Hepatocyte (in vitro differentiated cells): Measurements from ENCODE around the gene GALNTL6. TPM values are rescaled to one million over a fixed set of nuclear protein-coding genes. Genes with fewer than 3 reads are reported as not detected.

Experiments used
- DNase-seq: peaks from one replicate; pipeline ENCODE4 v3.0.0-alpha.2; 2016; ENCODE audit warnings: low spot score
- H2AFZ ChIP-seq: fragments of 200-600 bp; sonication (generic); 2 replicates; pipeline ENCODE4 v1.6.0; 2016; ENCODE audit warnings: antibody characterized with exemption, mild to moderate bottlenecking
- H3K27ac ChIP-seq: fragments of 200-600 bp; sonication (generic); 2 replicates; pipeline ENCODE4 v1.5.1; 2016; ENCODE audit warnings: mild to moderate bottlenecking
- H3K27me3 ChIP-seq: fragments of 200-600 bp; sonication (generic); 2 replicates; pipeline ENCODE4 v1.6.1; 2016
- H3K36me3 ChIP-seq: fragments of 200-600 bp; sonication (generic); replicated peaks from 2 replicates; pipeline ENCODE4 v1.5.1; 2016; ENCODE audit warnings: low read depth; ENCODE audit not compliant: insufficient read depth
- H3K4me1 ChIP-seq: fragments of 200-600 bp; sonication (generic); 2 replicates; pipeline ENCODE4 v1.5.1; 2016; ENCODE audit warnings: mild to moderate bottlenecking, moderate library complexity; ENCODE audit not compliant: insufficient read depth
- H3K4me2 ChIP-seq: fragments of 200-600 bp; sonication (generic); 2 replicates; pipeline ENCODE4 v1.6.0; 2016
- H3K4me3 ChIP-seq: fragments of 200-600 bp; sonication (generic); 2 replicates; pipeline ENCODE4 v1.5.1; 2016; ENCODE audit warnings: mild to moderate bottlenecking
- H3K79me2 ChIP-seq: fragments of 200-600 bp; sonication (generic); 2 replicates; pipeline ENCODE4 v1.6.0; 2017; ENCODE audit warnings: mild to moderate bottlenecking
- H3K9me2 ChIP-seq: fragments of 200-600 bp; sonication (generic); replicated peaks from 2 replicates; pipeline ENCODE4 v1.6.0; 2017; ENCODE audit warnings: mild to moderate bottlenecking; ENCODE audit not compliant: insufficient read depth
- H3K9me3 ChIP-seq: fragments of 200-600 bp; sonication (generic); 2 replicates; pipeline ENCODE4 v1.5.1; 2016; ENCODE audit warnings: low read depth, mild to moderate bottlenecking
- H4K20me1 ChIP-seq: fragments of 200-600 bp; sonication (generic); 2 replicates; pipeline ENCODE4 v1.6.0; 2016; ENCODE audit warnings: mild to moderate bottlenecking; ENCODE audit not compliant: insufficient read depth, poor library complexity, severe bottlenecking
- EZH2 ChIP-seq: fragments of 200-600 bp; sonication (generic); IDR thresholded peaks from 2 replicates; pipeline ENCODE4 v1.6.1; 2016; ENCODE audit warnings: antibody characterized with exemption, mild to moderate bottlenecking, borderline replicate concordance
- EZH2phosphoT487 ChIP-seq: fragments of 200-600 bp; sonication (generic); IDR thresholded peaks from one replicate; pipeline ENCODE4 v1.6.1; 2018; ENCODE audit warnings: antibody characterized with exemption, mild to moderate bottlenecking, low read depth, moderate library complexity; ENCODE audit not compliant: unreplicated experiment, severe bottlenecking
- WGBS: methylation state at CpG from one replicate; pipeline ENCODE4 v1.1.6; 2016; ENCODE audit warnings: low lambda C conversion rate; ENCODE audit errors: missing lambda C conversion rate; 5-methylcytosine and 5-hydroxymethylcytosine counted together
- polyA plus RNA-seq: library from polyadenylated mRNA; unstranded; fragments of >200 nt; fragmentation: Nextera tagmentation; extraction: Ambion mirVana; gene quantifications from 2 replicates; pipeline ENCODE4 v1.2.1, GENCODE V29; 2016
- total RNA-seq: library from RNA; depleted of rRNA; stranded (reverse); fragments of >200 nt; gene quantifications from 2 replicates; pipeline ENCODE4 v1.2.3, GENCODE V29; 2014
- TF ChIP-seq, protein P1 (sequence below): fragments of 200-600 bp; sonication (generic); IDR thresholded peaks from 2 replicates; pipeline ENCODE4 v1.5.1; 2016; ENCODE audit warnings: antibody characterized with exemption, mild to moderate bottlenecking; ENCODE audit not compliant: poor library complexity

Gene GALNTL6
- total and polyA plus RNA-seq, 2 experiments from 2014 or later, result 0.53 to 0.74 TPM

DNA sequence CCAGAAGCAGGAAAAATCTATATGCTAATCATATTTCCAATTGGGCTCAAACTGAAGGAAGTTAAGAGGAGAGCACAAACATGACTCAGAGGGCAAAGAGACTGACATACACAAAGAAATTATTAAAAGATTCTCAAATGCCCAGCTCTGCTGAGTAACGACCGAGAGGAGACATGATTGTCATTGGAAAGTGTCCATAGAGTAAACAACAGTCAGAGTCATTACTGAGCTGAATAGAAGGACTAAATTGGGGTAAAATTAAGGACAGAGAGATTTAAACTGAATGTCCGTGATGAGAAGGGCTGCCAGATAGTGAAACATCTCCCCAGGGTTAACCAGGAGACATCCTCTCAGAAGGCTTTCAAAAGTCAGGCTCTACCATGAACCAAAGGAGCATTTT is 1244.2 kb downstream of the GALNTL6 start:
- H3K9me3 ChIP-seq, result no peaks in the 10 kb centered on the region
- H4K20me1 ChIP-seq, result no peaks in the 10 kb centered on the region
- H3K79me2 ChIP-seq, result no peaks in the 10 kb centered on the region
- no peak overlapping the region for H2AFZ ChIP-seq
- no peak overlapping the region for H3K4me3 ChIP-seq
- H3K36me3 ChIP-seq, result no peaks in the 10 kb centered on the region
- DNase-seq, result no peak
- H3K9me2 ChIP-seq, result no peaks in the 10 kb centered on the region
- H3K27ac ChIP-seq, result no peak overlapping the region
- WGBS, result 51% methylated on average over 3 of the region's 3 CpGs
- no peaks in the 10 kb centered on the region for H3K27me3 ChIP-seq
- no peaks in the 10 kb centered on the region for H3K4me1 ChIP-seq
- TF ChIP-seq EZH2, result no peak
- TF ChIP-seq EZH2phosphoT487, result no peak
- TF ChIP-seq, protein P1, sequence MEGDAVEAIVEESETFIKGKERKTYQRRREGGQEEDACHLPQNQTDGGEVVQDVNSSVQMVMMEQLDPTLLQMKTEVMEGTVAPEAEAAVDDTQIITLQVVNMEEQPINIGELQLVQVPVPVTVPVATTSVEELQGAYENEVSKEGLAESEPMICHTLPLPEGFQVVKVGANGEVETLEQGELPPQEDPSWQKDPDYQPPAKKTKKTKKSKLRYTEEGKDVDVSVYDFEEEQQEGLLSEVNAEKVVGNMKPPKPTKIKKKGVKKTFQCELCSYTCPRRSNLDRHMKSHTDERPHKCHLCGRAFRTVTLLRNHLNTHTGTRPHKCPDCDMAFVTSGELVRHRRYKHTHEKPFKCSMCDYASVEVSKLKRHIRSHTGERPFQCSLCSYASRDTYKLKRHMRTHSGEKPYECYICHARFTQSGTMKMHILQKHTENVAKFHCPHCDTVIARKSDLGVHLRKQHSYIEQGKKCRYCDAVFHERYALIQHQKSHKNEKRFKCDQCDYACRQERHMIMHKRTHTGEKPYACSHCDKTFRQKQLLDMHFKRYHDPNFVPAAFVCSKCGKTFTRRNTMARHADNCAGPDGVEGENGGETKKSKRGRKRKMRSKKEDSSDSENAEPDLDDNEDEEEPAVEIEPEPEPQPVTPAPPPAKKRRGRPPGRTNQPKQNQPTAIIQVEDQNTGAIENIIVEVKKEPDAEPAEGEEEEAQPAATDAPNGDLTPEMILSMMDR, result no peak
- no peak overlapping the region for H3K4me2 ChIP-seq

DNA sequence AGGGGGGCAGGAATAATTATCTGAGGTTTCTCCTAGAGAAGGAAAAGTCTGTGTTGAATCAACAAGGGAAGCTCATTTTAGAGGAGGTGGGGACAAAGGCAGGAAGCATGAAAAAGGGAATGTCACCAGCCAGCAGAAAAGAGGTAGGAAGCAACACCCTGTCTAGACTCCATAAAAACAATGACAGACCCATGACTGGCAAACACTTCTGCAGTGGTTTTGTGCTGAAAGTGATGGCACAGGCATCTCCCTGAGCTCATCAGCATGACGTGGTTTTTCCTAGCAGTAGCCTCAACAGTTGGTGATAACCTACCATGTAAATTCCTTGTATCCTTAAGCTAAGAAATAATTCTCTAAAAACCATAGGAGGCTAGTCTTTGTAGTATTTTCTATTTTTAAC is 1244.7 kb downstream of the GALNTL6 start:
- no peak for DNase-seq
- no peaks in the 10 kb centered on the region for H3K27me3 ChIP-seq
- H2AFZ ChIP-seq, result no peak overlapping the region
- H3K9me3 ChIP-seq, result no peaks in the 10 kb centered on the region
- no peaks in the 10 kb centered on the region for H3K4me1 ChIP-seq
- no peak overlapping the region for H3K4me2 ChIP-seq
- TF ChIP-seq EZH2phosphoT487 (no peak), EZH2 (no peak)
- TF ChIP-seq, protein P1, result no peak
- no peaks in the 10 kb centered on the region for H4K20me1 ChIP-seq
- H3K4me3 ChIP-seq, result no peak overlapping the region
- no peak overlapping the region for H3K27ac ChIP-seq
- no peaks in the 10 kb centered on the region for H3K36me3 ChIP-seq
- H3K79me2 ChIP-seq, result no peaks in the 10 kb centered on the region
- no peaks in the 10 kb centered on the region for H3K9me2 ChIP-seq
- 76% methylated on average over 1 of the region's 1 CpG for WGBS

DNA sequence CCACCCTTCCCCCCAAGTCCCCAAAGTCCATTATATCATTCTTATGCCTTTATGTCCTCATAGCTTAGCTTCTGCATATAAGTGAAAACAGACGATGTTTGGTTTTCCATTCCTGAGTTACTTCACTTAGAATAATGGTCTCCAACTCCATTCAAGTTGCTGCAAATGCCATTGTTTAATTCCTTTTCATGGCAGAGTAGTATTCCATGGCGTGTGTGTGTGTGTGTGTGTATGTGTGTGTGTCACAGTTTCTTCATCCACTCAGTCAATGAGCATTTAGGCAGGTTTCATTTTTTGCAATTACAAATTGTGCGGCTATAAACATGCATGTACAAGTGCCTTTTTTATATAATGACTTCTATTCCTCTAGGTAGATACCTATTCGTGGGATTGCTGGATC is 1248.0 kb downstream of the GALNTL6 start:
- Histone ChIP-seq H2AFZ (no peak overlapping the region), H3K9me3 (no peaks in the 10 kb centered on the region), H3K4me3 (no peak overlapping the region), H4K20me1 (no peaks in the 10 kb centered on the region), H3K4me1 (no peaks in the 10 kb centered on the region), H3K27ac (no peak overlapping the region), H3K9me2 (no peaks in the 10 kb centered on the region), H3K4me2 (no peak overlapping the region), H3K79me2 (no peaks in the 10 kb centered on the region), H3K27me3 (no peaks in the 10 kb centered on the region), H3K36me3 (no peaks in the 10 kb centered on the region)
- no peak for DNase-seq
- TF ChIP-seq, protein P1, result no peak
- TF ChIP-seq EZH2phosphoT487, result no peak
- TF ChIP-seq EZH2, result no peak
- WGBS, result 79% methylated on average over 4 of the region's 4 CpGs
